Measurements from ENCODE around the gene GABBR1.
A peak's percentile ranks its signal among the peaks of the same experiment; 100 is the strongest.

Gene GABBR1

DNA sequence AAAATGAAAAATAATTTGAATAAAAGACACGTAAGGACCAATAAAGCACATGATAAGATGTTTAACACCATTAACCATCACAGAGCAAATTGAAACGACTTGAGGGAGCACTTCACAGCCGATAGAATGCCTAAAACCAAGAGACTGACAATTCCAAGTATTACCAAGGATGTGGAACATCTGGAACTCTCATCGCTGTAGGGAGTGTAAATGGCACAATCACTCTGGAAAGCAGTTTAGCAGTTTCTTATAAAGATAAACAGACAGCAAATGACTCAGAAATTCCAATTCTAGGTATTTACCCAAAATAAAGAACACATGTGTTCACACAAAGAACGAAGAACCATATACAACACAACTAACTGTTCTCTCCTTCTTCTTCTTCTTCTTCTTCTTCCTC is 65.0 kb downstream of the GABBR1 start:
- no peak for DNase-seq (ENCODE audit: low read depth in 1 of 2, low spot score in 1 of 2)

DNA sequence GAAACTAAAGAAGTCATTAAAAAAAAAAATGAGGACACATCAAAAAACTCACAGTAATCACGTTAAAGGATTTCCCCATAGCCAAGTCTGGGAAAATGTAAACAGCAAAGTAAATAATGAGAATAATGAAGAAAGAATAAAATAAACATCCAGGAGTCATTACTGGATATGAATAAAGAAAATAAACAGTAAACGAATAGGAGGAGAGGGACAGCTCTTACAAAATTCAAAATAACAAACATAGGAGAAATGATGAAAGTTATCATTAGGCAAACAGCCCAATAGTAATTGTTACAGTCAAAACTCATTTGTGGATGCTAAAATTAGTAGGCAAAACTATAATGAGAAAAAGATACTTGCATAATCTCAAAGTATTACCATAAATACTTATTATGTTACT is 65.4 kb downstream of the GABBR1 start:
- DNase-seq (ENCODE audit: low read depth in 1 of 2, low spot score in 1 of 2), result no peak

DNA sequence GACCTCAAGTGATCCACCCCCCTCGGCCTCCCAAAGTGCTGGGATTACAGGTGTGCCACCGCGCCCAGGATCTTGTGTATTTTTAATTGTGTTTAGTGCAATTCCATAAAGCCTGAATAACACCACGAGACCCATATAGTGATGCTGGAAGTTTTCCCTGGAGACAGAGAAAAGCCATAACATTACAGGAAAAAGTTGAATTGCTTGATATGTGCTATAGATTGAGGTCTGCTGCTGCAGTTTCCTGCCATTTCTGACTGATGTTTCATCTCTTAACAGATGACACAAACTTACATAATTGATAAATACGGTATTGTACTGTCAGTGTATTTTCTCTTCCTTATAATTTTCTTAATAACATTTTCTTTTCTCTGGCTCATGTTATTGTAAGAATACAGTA is 66.1 kb downstream of the GABBR1 start:
- no peak for DNase-seq (ENCODE audit: low read depth in 1 of 2, low spot score in 1 of 2)

DNA sequence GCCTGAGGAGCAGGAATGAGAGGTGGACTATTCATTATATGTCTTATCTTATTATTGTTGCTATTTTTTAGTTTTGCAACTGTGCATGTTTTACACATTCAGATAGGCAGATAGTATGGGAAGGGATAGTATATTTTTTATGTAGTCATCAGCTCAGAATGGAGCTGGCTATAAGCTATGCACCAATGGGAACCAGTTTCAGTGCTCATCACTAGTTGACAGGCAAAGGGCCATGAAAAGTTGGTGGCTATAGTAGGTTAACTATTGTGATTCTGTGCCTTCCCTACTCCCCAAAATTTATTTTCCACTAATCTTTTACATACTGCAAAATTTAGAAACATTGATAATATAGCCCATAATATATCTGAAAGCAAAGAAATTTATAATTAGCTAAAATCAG is 68.1 kb downstream of the GABBR1 start:
- no peak for DNase-seq (ENCODE audit: low read depth in 1 of 2, low spot score in 1 of 2)

DNA sequence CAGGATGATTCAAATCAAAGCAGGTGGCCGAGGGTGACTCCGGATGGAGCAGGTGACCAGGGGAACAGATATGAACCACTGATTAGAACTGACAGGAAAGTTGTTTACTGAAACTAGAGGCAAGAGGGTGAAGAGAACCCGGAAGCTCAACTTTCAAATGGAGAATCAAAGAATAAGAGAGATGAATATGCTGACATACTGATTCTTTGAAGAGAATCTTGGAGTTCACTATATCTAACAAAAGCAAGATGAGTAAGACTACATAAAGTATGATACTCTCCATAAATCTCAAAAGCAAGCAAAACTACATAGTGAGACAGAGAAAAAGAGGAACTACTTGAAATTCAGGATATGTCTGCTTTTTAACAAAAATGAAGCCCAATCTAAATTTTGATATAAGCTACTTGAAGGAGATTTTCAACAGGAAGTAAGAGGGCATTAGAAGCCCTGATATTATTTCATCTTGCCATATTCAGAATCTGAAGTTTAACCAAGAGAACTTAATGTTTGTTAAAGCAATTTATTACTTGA is 69.5 kb downstream of the GABBR1 start:
- no peak for DNase-seq (ENCODE audit: low read depth in 1 of 2, low spot score in 1 of 2)

DNA sequence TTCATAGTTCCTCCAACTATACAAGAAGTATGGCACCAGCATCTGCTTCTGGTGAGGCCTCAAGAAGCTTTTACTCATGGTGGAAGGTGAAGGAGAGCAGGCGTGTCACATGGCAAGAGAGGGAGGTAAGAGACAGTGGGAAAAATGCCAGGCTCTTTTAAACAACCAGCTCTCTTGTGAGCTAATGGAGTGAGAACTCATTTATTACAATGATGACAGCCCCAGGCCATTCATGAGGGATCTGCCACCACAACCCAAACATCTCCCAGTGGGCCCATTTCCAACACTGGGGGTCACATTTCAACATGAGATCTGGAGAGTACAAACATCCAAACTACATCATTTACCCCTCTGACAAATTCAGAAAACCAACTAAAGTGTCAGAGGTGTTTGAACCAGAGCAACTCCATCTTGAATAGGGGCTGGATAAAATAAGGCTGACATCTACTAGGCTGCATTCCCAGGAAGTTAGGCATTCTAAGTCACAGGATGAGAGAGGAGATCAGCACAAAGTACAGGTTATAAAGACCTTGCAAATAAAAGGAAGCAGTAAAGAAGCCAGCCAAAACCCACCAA is 71.3 kb downstream of the GABBR1 start:
- DNase-seq (ENCODE audit: low read depth in 1 of 2, low spot score in 1 of 2), result no peak

DNA sequence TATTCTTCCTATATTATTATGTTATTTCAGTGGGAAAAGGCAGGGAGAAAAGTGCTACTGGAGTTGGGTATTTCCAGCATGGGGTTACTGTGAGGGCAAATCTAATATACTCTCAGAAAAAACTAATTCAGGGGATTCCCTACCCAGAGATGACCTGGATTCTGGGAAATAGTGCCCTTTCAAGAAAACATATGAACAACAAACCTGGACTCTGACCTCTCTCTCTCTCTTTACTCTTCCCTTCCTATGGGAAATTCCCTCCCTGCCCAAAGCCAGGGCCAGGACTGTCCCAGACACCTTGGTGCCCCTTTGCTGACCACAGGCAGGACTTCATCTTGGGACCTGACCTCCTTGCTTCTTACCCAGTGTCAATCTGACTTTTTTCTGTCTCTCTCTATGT is 71.9 kb downstream of the GABBR1 start:
- DNase-seq (ENCODE audit: low read depth in 1 of 2, low spot score in 1 of 2), result no peak

DNA sequence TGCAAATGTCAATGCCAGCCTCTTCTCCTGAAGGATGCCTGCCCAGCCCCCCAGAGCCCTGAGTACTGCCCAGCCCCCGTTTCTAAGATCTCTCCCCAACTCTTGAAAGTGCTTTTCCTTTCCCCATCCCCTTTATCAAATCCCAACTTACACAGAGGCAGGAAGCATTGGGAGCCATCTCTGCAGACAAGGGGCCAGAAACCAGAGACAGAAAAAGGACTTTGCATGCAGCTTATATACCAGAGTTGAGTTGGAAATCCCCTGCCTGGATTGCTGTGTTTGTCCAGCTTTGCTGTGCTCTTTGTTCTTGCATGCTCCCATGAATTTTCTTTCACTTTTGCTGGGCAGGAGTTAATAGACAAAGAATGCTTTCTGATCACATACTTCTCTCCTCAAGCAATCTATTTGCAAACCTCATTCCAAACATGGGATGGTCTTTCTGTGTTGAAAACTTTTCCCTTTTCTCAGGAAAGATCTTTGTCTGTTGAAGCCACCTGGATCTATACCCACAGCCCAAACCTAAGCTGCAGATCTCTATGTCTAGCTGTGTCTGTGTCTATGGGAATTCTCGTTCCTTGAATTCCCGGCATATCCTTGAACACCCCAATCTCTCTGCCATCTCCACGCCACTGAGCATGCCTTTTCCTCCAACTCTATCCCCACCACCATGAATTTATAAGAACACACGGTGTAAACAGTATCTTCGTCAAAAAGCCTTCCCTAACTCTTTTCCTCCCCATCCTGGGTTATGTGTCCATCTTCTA is 73.3 kb downstream of the GABBR1 start, which contains the start of gene UBD:
TSS of gene UBD (minus strand) at position 209 of the 764 bp plus-strand sequence. CDS start at position 178, 31 bp downstream.
- DNase-seq (ENCODE audit: low read depth in 1 of 2, low spot score in 1 of 2), result no peak

DNA sequence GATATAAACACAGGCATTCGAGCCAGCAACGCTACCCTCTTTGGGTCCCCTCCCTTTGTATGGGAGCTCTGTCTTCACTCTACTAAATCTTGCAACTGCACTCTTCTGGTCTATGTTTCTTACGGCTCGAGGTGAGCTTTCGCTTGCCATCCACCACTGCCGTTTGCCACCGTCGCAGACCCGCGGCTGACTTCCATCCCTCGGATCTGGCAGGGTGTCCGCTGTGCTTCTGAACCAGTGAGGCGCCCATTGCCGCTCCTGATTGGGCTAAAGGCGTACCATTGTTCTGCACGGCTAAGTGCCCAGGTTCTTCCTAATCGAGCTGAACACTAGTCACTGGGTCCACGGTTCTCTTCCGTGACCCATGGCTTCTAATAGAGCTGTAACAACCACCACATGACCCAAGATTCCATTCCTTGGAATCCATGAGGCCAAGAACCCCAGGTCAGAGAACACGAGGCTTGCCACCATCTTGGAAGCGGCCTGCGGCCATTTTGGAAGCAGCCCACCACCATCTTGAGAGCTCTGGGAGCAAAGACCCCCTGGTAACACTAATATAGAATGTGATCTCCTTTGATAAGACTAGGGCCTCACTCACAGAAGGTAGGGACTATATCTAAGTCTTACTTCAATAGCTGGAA is 74.4 kb downstream of the GABBR1 start:
- no peak for DNase-seq (ENCODE audit: low read depth in 1 of 2, low spot score in 1 of 2)

DNA sequence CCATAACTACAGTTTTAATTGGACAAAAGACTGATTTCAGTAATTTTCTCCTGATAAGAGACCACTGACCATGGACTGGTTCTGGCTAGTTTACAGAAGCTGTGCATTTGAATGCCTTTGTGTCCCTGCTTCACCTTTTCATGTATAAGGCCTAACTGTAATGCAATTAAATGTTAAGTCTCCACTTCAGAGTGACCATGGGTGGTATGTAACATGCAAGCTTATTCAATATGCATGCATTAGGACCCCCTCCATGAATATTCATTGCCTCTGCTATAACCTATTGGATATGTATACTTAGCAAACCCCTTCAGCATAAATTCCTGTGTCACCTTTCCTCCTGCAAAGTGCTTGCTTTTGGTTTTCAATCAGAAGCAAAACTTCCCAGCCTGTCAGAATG is 75.7 kb downstream of the GABBR1 start:
- no peak for DNase-seq (ENCODE audit: low read depth in 1 of 2, low spot score in 1 of 2)

DNA sequence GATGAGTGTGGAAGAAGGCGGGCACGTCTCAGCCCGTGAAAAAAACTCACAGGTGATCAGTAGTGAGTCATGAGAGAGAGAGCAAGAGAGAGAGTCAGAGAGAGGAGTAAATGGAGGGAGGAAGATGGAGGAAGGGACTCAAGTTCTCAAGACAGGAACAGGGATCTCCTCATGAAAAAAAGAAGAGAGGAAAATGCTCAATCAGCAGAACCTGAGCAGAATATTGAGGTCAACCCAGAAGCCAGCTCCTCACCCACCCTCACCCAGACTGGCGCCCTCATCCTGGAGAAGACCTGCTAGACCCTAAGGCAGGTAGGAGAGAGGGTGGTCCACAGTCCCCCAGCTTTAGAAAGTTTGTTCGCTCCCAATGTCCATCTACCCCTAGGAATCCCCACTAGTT is 78.2 kb downstream of the GABBR1 start:
- no peak for DNase-seq (ENCODE audit: low read depth in 1 of 2, low spot score in 1 of 2)

DNA sequence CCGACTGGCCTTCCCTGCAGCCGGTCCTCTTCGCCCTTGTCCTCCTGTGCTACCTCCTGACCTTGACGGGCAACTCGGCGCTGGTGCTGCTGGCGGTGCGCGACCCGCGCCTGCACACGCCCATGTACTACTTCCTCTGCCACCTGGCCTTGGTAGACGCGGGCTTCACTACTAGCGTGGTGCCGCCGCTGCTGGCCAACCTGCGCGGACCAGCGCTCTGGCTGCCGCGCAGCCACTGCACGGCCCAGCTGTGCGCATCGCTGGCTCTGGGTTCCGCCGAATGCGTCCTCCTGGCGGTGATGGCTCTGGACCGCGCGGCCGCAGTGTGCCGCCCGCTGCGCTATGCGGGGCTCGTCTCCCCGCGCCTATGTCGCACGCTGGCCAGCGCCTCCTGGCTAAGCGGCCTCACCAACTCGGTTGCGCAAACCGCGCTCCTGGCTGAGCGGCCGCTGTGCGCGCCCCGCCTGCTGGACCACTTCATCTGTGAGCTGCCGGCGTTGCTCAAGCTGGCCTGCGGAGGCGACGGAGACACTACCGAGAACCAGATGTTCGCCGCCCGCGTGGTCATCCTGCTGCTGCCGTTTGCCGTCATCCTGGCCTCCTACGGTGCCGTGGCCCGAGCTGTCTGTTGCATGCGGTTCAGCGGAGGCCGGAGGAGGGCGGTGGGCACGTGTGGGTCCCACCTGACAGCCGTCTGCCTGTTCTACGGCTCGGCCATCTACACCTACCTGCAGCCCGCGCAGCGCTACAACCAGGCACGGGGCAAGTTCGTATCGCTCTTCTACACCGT is 79.5 kb downstream of the GABBR1 start:
- DNase-seq (ENCODE audit: low read depth in 1 of 2, low spot score in 1 of 2), result no peak

DNA sequence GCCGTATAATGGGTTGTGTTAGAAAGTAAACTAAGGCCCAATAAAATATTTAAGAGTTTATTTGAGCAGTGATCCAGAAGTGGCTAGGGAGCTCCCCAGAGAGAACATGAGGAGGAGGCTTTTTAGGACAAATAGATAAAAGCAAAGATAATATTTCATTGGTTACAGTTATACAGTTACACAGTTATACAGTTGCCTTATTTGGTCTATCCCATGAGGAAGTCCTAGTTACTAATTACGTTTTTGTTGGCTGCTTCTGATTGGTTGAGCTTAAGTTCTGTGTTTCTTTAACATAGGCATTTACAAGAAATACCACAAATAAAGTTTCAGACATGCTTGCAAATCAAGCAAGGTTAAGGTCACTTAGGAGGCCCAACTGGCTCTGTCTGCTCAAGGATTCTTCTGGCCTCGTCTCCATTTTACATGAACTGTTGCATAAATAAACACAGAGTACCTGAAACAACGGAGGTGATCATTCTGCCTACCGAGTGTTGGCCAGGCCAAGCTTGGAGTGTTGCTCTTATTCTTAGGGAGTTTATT is 80.4 kb downstream of the GABBR1 start:
- peak in 1 of 2 donors; percentile 27 for DNase-seq (ENCODE audit: low read depth in 1 of 2, low spot score in 1 of 2)

DNA sequence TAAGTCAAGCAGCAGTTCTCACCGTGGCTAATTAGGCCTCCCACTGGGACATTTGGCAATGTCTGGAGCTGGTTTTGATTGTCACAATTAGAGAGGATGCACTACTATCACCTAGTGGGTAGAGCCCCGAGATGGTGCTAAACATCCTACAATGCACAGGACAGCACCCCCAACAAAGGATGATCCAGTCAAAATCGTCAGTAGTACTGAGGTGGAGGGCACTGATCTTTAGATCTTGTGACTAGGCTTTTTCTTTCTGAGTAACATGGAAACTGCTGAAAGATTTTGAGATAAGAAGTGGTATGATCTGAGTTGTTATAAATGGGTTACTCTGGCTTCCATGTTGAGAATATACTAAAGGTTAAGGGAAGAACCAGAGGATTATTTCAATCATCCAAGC is 85.4 kb downstream of the GABBR1 start:
- DNase-seq (ENCODE audit: low read depth in 1 of 2, low spot score in 1 of 2), result no peak

DNA sequence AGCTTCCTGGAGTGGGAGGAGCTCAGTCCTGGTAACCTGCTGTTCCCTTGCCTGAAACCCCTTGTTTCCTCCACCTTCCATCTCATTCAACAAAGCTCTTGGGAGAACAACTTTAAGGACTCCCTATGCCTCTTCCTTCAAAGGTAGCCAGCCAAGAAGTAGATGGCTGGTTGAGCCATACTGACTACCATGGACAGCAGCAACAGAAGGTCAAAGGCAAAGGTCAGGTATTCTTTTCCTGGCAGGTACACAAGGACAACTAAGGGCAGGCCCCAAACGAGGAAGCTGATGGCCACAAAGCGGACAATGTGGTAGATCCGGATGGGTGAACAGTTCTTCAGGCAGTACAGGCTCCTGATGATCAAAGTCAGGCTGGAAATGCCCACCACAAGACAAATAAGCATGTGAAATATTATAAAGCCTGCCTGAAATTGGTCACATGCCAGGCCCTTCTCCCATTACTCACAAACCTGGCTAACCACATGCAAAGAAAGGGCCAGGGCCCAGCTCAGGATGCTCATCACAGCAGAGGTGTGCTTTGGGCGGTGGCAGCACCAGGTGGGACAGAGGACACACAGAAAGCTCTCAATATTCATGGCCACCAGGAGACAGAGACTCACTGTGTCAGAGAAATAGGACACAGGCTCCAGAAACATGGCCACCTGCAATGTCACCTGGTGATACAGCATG is 95.1 kb downstream of the GABBR1 start:
- DNase-seq (ENCODE audit: low read depth in 1 of 2, low spot score in 1 of 2), result no peak

DNA sequence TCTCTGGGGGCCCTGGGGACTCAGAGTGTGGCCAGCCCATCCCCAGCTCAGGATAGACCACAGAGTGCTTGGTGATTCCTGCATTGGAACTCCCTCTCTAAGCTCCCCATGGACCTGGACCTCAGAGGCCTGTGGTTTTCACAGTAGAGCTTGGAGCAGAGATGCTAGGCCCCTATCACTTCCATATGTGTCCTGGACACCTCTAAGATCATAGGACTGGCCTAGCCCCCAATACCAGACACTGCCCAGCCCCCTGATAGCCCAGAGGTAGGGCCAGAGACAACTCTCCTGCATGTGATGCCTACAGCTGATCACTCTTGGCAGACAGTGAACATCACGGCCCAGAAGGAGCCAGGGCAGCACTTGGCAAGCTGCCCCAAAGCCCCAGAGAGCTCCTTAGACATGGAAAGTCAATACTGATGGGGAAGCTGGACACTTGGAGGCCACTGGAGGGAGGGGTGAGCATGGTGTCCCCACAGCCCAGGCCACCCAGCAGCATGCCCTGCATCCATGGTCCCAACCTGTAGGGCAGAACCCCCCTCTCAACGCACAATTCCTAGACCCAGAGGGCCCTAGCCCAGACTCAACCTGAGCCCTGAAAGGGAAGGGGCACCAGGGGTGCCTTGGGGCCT is 100.5 kb downstream of the GABBR1 start:
- no peak for DNase-seq (ENCODE audit: low read depth in 1 of 2, low spot score in 1 of 2)

DNA sequence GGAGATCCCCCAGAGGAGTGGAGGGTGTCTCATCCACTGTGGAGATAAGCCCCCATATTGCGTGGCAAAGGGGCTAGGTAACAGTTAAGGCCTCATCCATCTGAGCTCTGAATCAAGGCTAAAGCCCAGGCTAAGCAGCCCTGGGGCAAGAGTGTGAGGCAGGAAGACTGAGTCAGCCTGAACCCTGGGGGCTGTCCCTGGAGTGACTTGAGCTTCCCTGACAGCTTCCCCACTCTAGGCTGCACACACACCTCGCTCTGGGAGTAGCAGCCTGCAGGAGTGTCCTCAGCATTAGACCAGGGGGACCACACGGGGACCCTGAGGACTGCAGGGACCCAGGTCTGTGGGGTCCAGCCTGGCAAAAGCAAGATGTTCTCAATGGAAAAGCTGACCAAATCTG is 101.3 kb downstream of the GABBR1 start:
- DNase-seq (ENCODE audit: low read depth in 1 of 2, low spot score in 1 of 2), result no peak

DNA sequence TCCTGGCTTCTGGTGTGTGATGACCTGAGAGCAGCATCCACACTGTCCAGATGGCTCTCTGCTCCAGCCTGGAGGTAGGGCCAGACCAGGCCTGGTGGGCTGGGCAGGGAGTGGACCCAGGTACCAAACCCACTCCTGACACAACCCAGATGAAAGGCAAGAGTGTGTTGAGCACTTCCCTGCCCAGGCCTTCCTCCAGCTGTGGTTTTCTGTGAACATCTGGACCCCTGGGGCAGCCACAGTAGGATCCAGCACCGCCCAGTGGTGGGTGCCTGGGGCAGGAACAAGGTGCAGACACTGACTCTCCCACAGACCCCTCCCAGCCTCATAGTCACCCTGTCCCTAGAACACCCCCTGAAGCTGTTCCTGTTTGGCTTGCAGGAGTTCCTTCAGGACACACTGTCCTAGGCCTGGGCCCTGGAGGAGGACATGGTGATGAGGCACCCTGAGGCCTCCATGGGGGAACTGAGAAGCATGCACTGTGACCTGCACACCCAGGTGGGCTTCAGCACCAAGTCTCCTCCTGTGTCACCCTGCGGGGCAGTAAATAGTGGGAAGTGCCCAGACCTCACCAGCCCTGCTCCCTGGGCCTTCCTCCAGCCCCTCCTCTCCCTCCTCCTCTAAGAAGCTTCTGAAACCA is 102.2 kb downstream of the GABBR1 start:
- no peak for DNase-seq (ENCODE audit: low read depth in 1 of 2, low spot score in 1 of 2)

DNA sequence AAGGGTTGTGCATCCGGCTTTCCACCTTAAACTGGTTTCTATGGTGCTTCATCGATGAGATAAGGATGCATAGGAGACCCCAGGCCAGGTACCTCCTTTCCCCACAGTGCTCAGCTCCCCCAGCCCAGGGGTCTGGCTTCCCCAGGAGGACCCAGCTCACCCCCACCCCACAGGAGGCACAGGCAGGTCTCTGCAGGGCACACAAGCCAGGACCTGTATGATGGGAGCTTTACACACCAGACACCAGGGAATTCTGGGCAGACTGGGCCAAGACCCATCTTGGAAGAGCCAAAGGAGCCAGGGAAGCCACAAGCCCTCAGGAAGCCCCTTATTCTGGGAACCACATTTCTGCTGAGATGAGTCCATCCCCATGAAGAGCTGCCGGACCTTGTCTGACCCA is 103.0 kb downstream of the GABBR1 start:
- DNase-seq (ENCODE audit: low read depth in 1 of 2, low spot score in 1 of 2), result no peak

All from activated CD4-positive, alpha-beta T cell treated with anti-CD3 and anti-CD28 coated beads, Interleukin-2, amount 50 U/mL, for 24 hours (primary cell).